GM23338 (cell line): ENCODE data around the gene SPC24. TPM values are rescaled to one million over a fixed set of nuclear protein-coding genes. Genes with fewer than 3 reads are reported as not detected.

Experiments
- ATAC-seq: fragments of 200-7000 bp; cut with Tn5 transposase; 3 replicates; pipeline ENCODE4 v1.9.1; 2020
- DNase-seq: peaks from one replicate; pipeline ENCODE4 v3.0.0-alpha.2; 2015; ENCODE audit warnings: low spot score
- H2AFZ ChIP-seq: fragments of 200-600 bp; sonication (generic); 2 replicates; pipeline ENCODE4 v1.8.0; 2016; ENCODE audit warnings: antibody characterized with exemption, mild to moderate bottlenecking, moderate library complexity
- H3F3A ChIP-seq: fragments of 200-600 bp; sonication (generic); replicated peaks from 2 replicates; pipeline ENCODE4 v1.8.0; 2017; ENCODE audit warnings: antibody characterized with exemption, mixed run types, low read depth
- H3K27ac ChIP-seq: fragments of 200-600 bp; sonication (generic); 2 replicates; pipeline ENCODE4 v1.6.1; 2016; ENCODE audit warnings: low read depth
- H3K27me3 ChIP-seq: fragments of 200-600 bp; sonication (generic); 2 replicates; pipeline ENCODE4 v1.8.0; 2016; ENCODE audit warnings: mild to moderate bottlenecking, mixed run types, moderate library complexity; ENCODE audit not compliant: insufficient read depth
- H3K36me3 ChIP-seq: fragments of 200-600 bp; sonication (generic); 2 replicates; pipeline ENCODE4 v1.8.0; 2016; ENCODE audit warnings: mild to moderate bottlenecking; ENCODE audit not compliant: insufficient read depth
- H3K4me1 ChIP-seq: fragments of 200-600 bp; sonication (generic); 2 replicates; pipeline ENCODE4 v1.8.0; 2016; ENCODE audit warnings: mild to moderate bottlenecking, moderate library complexity; ENCODE audit not compliant: insufficient read depth
- H3K4me2 ChIP-seq: fragments of 200-600 bp; sonication (generic); 2 replicates; pipeline ENCODE4 v1.7.1; 2017; ENCODE audit warnings: mixed run types
- H3K4me3 ChIP-seq: fragments of 200-600 bp; sonication (generic); 2 replicates; pipeline ENCODE4 v1.6.1; 2016; ENCODE audit warnings: mixed run types
- H3K79me2 ChIP-seq: fragments of 200-600 bp; sonication (generic); replicated peaks from 2 replicates; pipeline ENCODE4 v1.8.0; 2017; ENCODE audit warnings: mild to moderate bottlenecking; ENCODE audit not compliant: insufficient read depth
- H3K9me2 ChIP-seq: fragments of 200-600 bp; sonication (generic); 2 replicates; pipeline ENCODE4 v1.8.0; 2017; ENCODE audit not compliant: insufficient read depth
- H4K20me1 ChIP-seq: fragments of 200-600 bp; sonication (generic); replicated peaks from 2 replicates; pipeline ENCODE4 v1.8.0; 2017; ENCODE audit warnings: mild to moderate bottlenecking; ENCODE audit not compliant: insufficient read depth
- H3K27ac Mint-ChIP-seq: 2 replicates; pipeline ENCODE4 v1.8.0; 2020; ENCODE audit warnings: inconsistent platforms, mild to moderate bottlenecking, moderate library complexity, mixed read lengths
- H3K27me3 Mint-ChIP-seq: 3 replicates; pipeline ENCODE4 v1.8.0; 2022; ENCODE audit warnings: low read depth, mild to moderate bottlenecking, moderate library complexity, mixed read lengths, inconsistent platforms; ENCODE audit not compliant: insufficient read depth, poor library complexity
- H3K36me3 Mint-ChIP-seq: 3 replicates; pipeline ENCODE4 v1.8.0; 2021; ENCODE audit warnings: low read depth, mild to moderate bottlenecking, inconsistent platforms, moderate library complexity, mixed read lengths
- H3K4me1 Mint-ChIP-seq: 3 replicates; pipeline ENCODE4 v1.8.0; 2020; ENCODE audit warnings: mild to moderate bottlenecking, inconsistent platforms, mixed read lengths
- H3K4me3 Mint-ChIP-seq: 3 replicates; pipeline ENCODE4 v1.8.0; 2021; ENCODE audit warnings: moderate library complexity, mild to moderate bottlenecking, inconsistent platforms, mixed read lengths
- H3K9me3 Mint-ChIP-seq: 3 replicates; pipeline ENCODE4 v1.8.0; 2020; ENCODE audit warnings: moderate library complexity, mild to moderate bottlenecking, inconsistent platforms, mixed read lengths
- ETS1 ChIP-seq: IDR thresholded peaks from 2 replicates; pipeline ENCODE4 v1.6.1; 2016; ENCODE audit warnings: antibody characterized with exemption
- EZH2phosphoT487 ChIP-seq: fragments of 200-600 bp; sonication (generic); IDR thresholded peaks from one replicate; pipeline ENCODE4 v1.8.1; 2018; ENCODE audit warnings: antibody characterized with exemption; ENCODE audit not compliant: unreplicated experiment
- JUNB ChIP-seq: IDR thresholded peaks from one replicate; pipeline ENCODE4 v1.6.1; 2016; ENCODE audit warnings: antibody characterized with exemption; ENCODE audit not compliant: unreplicated experiment
- NANOG ChIP-seq: IDR thresholded peaks from 2 replicates; pipeline ENCODE4 v1.6.1; 2016; ENCODE audit warnings: antibody characterized with exemption, borderline replicate concordance
- REST ChIP-seq: IDR thresholded peaks from one replicate; pipeline ENCODE4 v1.6.1; 2018; ENCODE audit warnings: antibody characterized with exemption; ENCODE audit not compliant: unreplicated experiment
- STAT1 ChIP-seq: IDR thresholded peaks from one replicate; pipeline ENCODE4 v1.6.1; 2016; ENCODE audit warnings: antibody characterized with exemption; ENCODE audit not compliant: unreplicated experiment
- ZNF114 ChIP-seq: fragments of 250-450 bp; sonication (Bioruptor Pico); IDR thresholded peaks from 2 replicates; pipeline ENCODE4 v1.5.0; 2020; ENCODE audit warnings: mild to moderate bottlenecking, moderate library complexity
- ZNF331 ChIP-seq: fragments of 250-450 bp; sonication (Bioruptor Pico); IDR thresholded peaks from 2 replicates; pipeline ENCODE4 v1.5.0; 2020; ENCODE audit warnings: low read depth, mild to moderate bottlenecking, moderate library complexity
- ZNF462 ChIP-seq: fragments of 250-450 bp; sonication (Bioruptor Pico); IDR thresholded peaks from 2 replicates; pipeline ENCODE4 v1.5.0; 2020; ENCODE audit warnings: mild to moderate bottlenecking, moderate library complexity
- polyA plus RNA-seq: library from polyadenylated mRNA; unstranded; fragments of >200 nt; fragmentation: Nextera tagmentation; extraction: Ambion mirVana; gene quantifications from 2 replicates; pipeline ENCODE4 v1.2.1, GENCODE V29; 2016
- total RNA-seq: library from RNA; depleted of rRNA; stranded (reverse); fragments of >200 nt; shearing (Covaris generic); gene quantifications from 2 replicates; pipeline ENCODE4 v1.2.3, GENCODE V29; 2014

The SPC24 gene
- total and polyA plus RNA-seq, 2 experiments from 2014 or later = 38.7 to 40.6 TPM

- TF ChIP-seq REST (no peak), ETS1 (no peak), STAT1 (no peak)
These were observed 17.0 kb upstream of the SPC24 start (continued) for GRCh38 chr19:11172576-11172975.

GRCh38 chr19:11171144-11171543 lies 15.6 kb upstream of the SPC24 start:
- ATAC-seq = no peak
- Mint-ChIP-seq H3K27me3 (no peaks in the 10 kb centered on the region), H3K27ac (no peak overlapping the region), H3K4me3 (no peak overlapping the region), H3K9me3 (no peaks in the 10 kb centered on the region), H3K4me1 (no peaks in the 10 kb centered on the region), H3K36me3 (peaks cover 45% of the 10 kb centered on the region)
- Histone ChIP-seq H3F3A (no peaks in the 10 kb centered on the region), H3K36me3 (peaks cover 11% of the 10 kb centered on the region; the same call in 1 of the 2 replicates), H3K4me1 (no peaks in the 10 kb centered on the region), H3K9me2 (no peaks in the 10 kb centered on the region), H3K4me2 (no peak overlapping the region), H3K4me3 (no peak overlapping the region), H3K27ac (no peak overlapping the region), H2AFZ (no peak overlapping the region), H3K27me3 (no peaks in the 10 kb centered on the region), H3K79me2 (no peaks in the 10 kb centered on the region), H4K20me1 (no peaks in the 10 kb centered on the region; the same call in none of the 2 replicates)
- DNase-seq = no peak
- TF ChIP-seq ZNF331 (CRISPR knock-in tag) (no peak), JUNB (no peak), ZNF114 (CRISPR knock-in tag) (no peak), STAT1 (no peak), ZNF462 (no peak), REST (no peak), EZH2phosphoT487 (no peak), NANOG (no peak)
